HepG2 (cell line): ENCODE data around the gene FLAD1. TPM values are rescaled to one million over a fixed set of nuclear protein-coding genes. Genes with fewer than 3 reads are reported as not detected.

ENCODE experiments used
- CHCHD3 ChIP-seq: sonication (generic); formaldehyde crosslinking; IDR thresholded peaks from 2 replicates; pipeline ENCODE4 v1.8.0; 2022; ENCODE audit warnings: mild to moderate bottlenecking, missing genetic modification reagents, moderate library complexity
- GTF3A ChIP-seq: sonication (generic); formaldehyde crosslinking; conservative IDR thresholded peaks from 2 replicates; pipeline ENCODE4 v1.4.0; 2020; ENCODE audit warnings: mild to moderate bottlenecking, missing genetic modification reagents
- LRRFIP1 ChIP-seq: sonication (generic); formaldehyde crosslinking; conservative IDR thresholded peaks from 2 replicates; pipeline ENCODE4 v1.4.0; 2020; ENCODE audit warnings: missing genetic modification reagents
- MAFG ChIP-seq: sonication (generic); formaldehyde crosslinking; IDR thresholded peaks from 2 replicates; pipeline ENCODE4 v1.5.1; 2020; ENCODE audit warnings: mild to moderate bottlenecking, missing genetic modification reagents
- MEIS2 ChIP-seq: sonication (generic); formaldehyde crosslinking; IDR thresholded peaks from 2 replicates; pipeline ENCODE4 v1.9.0; 2021; ENCODE audit warnings: mild to moderate bottlenecking, missing genetic modification reagents
- MIXL1 ChIP-seq: IDR thresholded peaks from 2 replicates; pipeline ENCODE4 v1.6.1; 2016
- RAD21 ChIP-seq: fragments of 450-650 bp; formaldehyde crosslinking; IDR thresholded peaks from 2 replicates; pipeline ENCODE4 v1.5.0; 2020; ENCODE audit warnings: mild to moderate bottlenecking
- REPIN1 ChIP-seq: sonication (generic); formaldehyde crosslinking; IDR thresholded peaks from 2 replicates; pipeline ENCODE4 v1.8.0; 2022; ENCODE audit warnings: missing genetic modification reagents, low read depth, mild to moderate bottlenecking, borderline replicate concordance
- SMARCE1 ChIP-seq: fragments of 450-650 bp; IDR thresholded peaks from 2 replicates; pipeline ENCODE4 v1.6.1; 2017; ENCODE audit warnings: borderline replicate concordance
- TMF1 ChIP-seq: sonication (generic); formaldehyde crosslinking; IDR thresholded peaks from 2 replicates; pipeline ENCODE4 v1.8.1; 2022; ENCODE audit warnings: low read depth, missing genetic modification reagents
- XRCC5 ChIP-seq: fragments of 200-400 bp; formaldehyde crosslinking; optimal IDR thresholded peaks from 2 replicates; pipeline ENCODE3; 2017; ENCODE audit warnings: mild to moderate bottlenecking, low read length
- ZBTB38 ChIP-seq: sonication (generic); formaldehyde crosslinking; IDR thresholded peaks from 2 replicates; pipeline ENCODE4 v1.5.1; 2020; ENCODE audit warnings: mild to moderate bottlenecking, missing genetic modification reagents
- ZFP41 ChIP-seq: sonication (generic); formaldehyde crosslinking; IDR thresholded peaks from 2 replicates; pipeline ENCODE4 v1.4.0; 2020; ENCODE audit warnings: mild to moderate bottlenecking, missing genetic modification reagents, borderline replicate concordance
- ZNF101 ChIP-seq: sonication (generic); formaldehyde crosslinking; IDR thresholded peaks from 2 replicates; pipeline ENCODE4 v1.4.0; 2020; ENCODE audit warnings: mild to moderate bottlenecking, low read depth, missing genetic modification reagents, borderline replicate concordance
- ZNF251 ChIP-seq: sonication (generic); formaldehyde crosslinking; IDR thresholded peaks from 2 replicates; pipeline ENCODE4 v1.9.0; 2021; ENCODE audit warnings: mild to moderate bottlenecking, missing genetic modification reagents
- ZNF274 ChIP-seq: sonication (generic); formaldehyde crosslinking; IDR thresholded peaks from 2 replicates; pipeline ENCODE4 v1.5.1; 2020; ENCODE audit warnings: mild to moderate bottlenecking, missing genetic modification reagents
- ZNF329 ChIP-seq: sonication (generic); formaldehyde crosslinking; IDR thresholded peaks from 2 replicates; pipeline ENCODE4 v1.9.0; 2021; ENCODE audit warnings: low read depth, mild to moderate bottlenecking, missing genetic modification reagents
- ZNF460 ChIP-seq: sonication (generic); formaldehyde crosslinking; IDR thresholded peaks from 2 replicates; pipeline ENCODE4 v1.5.1; 2020; ENCODE audit warnings: missing genetic modification reagents, mild to moderate bottlenecking, borderline replicate concordance
- ZNF549 ChIP-seq: sonication (generic); formaldehyde crosslinking; IDR thresholded peaks from 2 replicates; pipeline ENCODE4 v1.5.0; 2020; ENCODE audit warnings: missing genetic modification reagents
- ZNF567 ChIP-seq: sonication (generic); formaldehyde crosslinking; IDR thresholded peaks from 2 replicates; pipeline ENCODE4 v1.8.1; 2023; ENCODE audit warnings: mild to moderate bottlenecking, missing genetic modification reagents, borderline replicate concordance
- ZNF577 ChIP-seq: sonication (generic); formaldehyde crosslinking; IDR thresholded peaks from 2 replicates; pipeline ENCODE4 v1.4.0; 2020; ENCODE audit warnings: mild to moderate bottlenecking, low read depth, missing genetic modification reagents, borderline replicate concordance
- ZNF720 ChIP-seq: sonication (generic); formaldehyde crosslinking; IDR thresholded peaks from 2 replicates; pipeline ENCODE4 v1.4.0; 2020; ENCODE audit warnings: missing genetic modification reagents
- ZNF772 ChIP-seq: sonication (generic); formaldehyde crosslinking; IDR thresholded peaks from 2 replicates; pipeline ENCODE4 v1.5.0; 2020; ENCODE audit warnings: mild to moderate bottlenecking, missing genetic modification reagents
- polyA plus RNA-seq, 8 experiments: library from polyadenylated mRNA; depleted of rRNA in 3 of 8; stranded (reverse) in 7 of 8; unstranded in 1 of 8; fragments of >200 nt; fragmentation: Illumina TruSeq in 4 of 8; extraction: Trizol in 4 of 8; gene quantifications; 2 replicates each; pipeline versions ENCODE4 v1.2.1 to v1.2.3, GENCODE V29; 2011 to 2016; ENCODE audit warnings: low read depth in 4 of 8, missing spikeins in 1 of 8, mixed read lengths in 1 of 8; ENCODE audit not compliant: insufficient read depth in 1 of 8
- total RNA-seq, 5 experiments: library from RNA; depleted of rRNA; stranded (reverse); fragments of >200 nt; fragmentation: Illumina TruSeq; extraction: Trizol; gene quantifications; 2 replicates each; pipeline ENCODE4 v1.2.3, GENCODE V29; 2016; ENCODE audit warnings: low read depth in 1 of 5
- TF ChIP-seq, protein P1 (sequence below): sonication (generic); formaldehyde crosslinking; IDR thresholded peaks from 2 replicates; pipeline ENCODE4 v1.8.1; 2023; ENCODE audit warnings: mild to moderate bottlenecking, moderate library complexity, missing genetic modification reagents
- TF ChIP-seq, protein P2 (sequence below): sonication (generic); formaldehyde crosslinking; IDR thresholded peaks from 2 replicates; pipeline ENCODE4 v1.5.0; 2020; ENCODE audit warnings: missing genetic modification reagents
- TF ChIP-seq, protein P3 (sequence below): sonication (generic); formaldehyde crosslinking; IDR thresholded peaks from 2 replicates; pipeline ENCODE4 v1.4.0; 2020; ENCODE audit warnings: missing genetic modification reagents

FLAD1 gene
- total and polyA plus RNA-seq, 2 of the 13 experiments (the other 11 are each of a cell fraction or from before 2014, with no cell fraction given), result 25.9 to 32.8 TPM

DNA sequence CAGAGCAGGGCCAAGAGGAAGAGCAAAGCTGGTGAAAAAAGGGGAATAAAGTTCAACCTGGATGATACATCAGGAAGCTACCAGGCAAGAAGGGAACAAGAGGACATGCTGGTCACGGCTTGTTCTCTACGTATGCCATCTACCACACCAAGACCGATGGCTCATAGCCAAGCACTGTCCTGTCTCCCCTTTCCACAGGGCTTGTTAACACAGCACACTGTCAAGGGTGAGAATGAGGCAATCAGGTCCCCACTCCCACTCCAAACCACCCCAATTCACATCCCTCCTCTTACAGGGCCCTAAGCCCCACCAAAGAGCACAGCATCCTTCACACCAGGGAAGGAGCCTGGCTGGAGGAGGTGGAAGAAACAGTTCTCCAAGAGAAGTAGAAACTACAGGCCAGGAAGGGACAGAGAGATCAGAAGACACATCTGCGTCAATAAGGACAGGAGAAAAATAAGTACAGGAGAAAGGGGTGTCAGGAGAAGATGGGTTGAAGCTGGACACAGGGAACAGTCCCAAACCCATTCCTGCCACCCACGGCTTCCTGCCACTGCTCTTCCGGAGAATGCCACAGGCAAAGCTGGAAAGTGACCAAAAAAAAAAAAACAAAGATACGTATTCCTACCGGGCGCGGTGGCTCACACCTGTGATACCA, 11.7 kb upstream of the FLAD1 start (continued):
- 0 out of 2 replicates have a peak, but pooled peaks have one; percentile 18 for TF ChIP-seq ZNF460 (CRISPR knock-in tag)
- TF ChIP-seq REPIN1 (CRISPR knock-in tag), result no peak
- no peak for TF ChIP-seq SMARCE1
- TF ChIP-seq ZNF101 (CRISPR knock-in tag), result no peak
- TF ChIP-seq ZNF720 (CRISPR knock-in tag), result no peak
- no peak for TF ChIP-seq MAFG (CRISPR knock-in tag)
- peak; percentile 26; the same call in 1 of the 2 replicates for TF ChIP-seq ZFP41
- 0 out of 2 replicates have a peak, but pooled peaks have one; percentile 34 for TF ChIP-seq MEIS2 (CRISPR knock-in tag)
- TF ChIP-seq, protein P1, sequence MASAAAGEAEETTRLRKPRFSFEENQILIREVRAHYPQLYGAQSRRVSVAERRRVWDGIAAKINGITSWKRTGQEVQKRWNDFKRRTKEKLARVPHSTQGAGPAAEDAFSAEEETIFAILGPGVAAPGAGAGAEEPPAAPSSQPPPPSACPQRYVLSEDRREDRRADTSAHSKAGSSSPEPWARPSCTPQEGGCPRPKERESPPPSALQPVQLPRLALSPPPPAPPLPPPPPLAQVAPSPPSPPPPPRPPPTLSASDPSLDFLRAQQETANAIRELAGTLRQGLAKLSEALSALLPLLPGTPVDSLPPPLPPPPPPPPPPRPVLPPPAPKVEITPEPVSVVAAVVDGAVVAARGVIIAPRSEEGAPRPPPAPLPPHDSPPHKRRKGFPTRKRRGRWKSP (CRISPR knock-in tag), result no peak
- TF ChIP-seq TMF1 (CRISPR knock-in tag), result no peak
- TF ChIP-seq CHCHD3 (CRISPR knock-in tag), result no peak
- TF ChIP-seq ZNF329 (CRISPR knock-in tag), result no peak
- no peak for TF ChIP-seq XRCC5
- 0 out of 2 replicates have a peak, but pooled peaks have one; percentile 37 for TF ChIP-seq ZNF567 (CRISPR knock-in tag)
- TF ChIP-seq RAD21, result no peak
- no peak for TF ChIP-seq ZNF772 (CRISPR knock-in tag)
- TF ChIP-seq, protein P2, sequence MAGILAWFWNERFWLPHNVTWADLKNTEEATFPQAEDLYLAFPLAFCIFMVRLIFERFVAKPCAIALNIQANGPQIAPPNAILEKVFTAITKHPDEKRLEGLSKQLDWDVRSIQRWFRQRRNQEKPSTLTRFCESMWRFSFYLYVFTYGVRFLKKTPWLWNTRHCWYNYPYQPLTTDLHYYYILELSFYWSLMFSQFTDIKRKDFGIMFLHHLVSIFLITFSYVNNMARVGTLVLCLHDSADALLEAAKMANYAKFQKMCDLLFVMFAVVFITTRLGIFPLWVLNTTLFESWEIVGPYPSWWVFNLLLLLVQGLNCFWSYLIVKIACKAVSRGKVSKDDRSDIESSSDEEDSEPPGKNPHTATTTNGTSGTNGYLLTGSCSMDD (CRISPR knock-in tag), result no peak
- no peak for TF ChIP-seq ZNF549 (CRISPR knock-in tag)
- no peak for TF ChIP-seq ZNF577 (CRISPR knock-in tag)
- no peak for TF ChIP-seq MIXL1
- no peak for TF ChIP-seq ZNF274
- peak; percentile 57; the same call in 1 of the 2 replicates for TF ChIP-seq ZBTB38
- TF ChIP-seq LRRFIP1, result no peak
- no peak for TF ChIP-seq ZNF251 (CRISPR knock-in tag)
- TF ChIP-seq, protein P3, sequence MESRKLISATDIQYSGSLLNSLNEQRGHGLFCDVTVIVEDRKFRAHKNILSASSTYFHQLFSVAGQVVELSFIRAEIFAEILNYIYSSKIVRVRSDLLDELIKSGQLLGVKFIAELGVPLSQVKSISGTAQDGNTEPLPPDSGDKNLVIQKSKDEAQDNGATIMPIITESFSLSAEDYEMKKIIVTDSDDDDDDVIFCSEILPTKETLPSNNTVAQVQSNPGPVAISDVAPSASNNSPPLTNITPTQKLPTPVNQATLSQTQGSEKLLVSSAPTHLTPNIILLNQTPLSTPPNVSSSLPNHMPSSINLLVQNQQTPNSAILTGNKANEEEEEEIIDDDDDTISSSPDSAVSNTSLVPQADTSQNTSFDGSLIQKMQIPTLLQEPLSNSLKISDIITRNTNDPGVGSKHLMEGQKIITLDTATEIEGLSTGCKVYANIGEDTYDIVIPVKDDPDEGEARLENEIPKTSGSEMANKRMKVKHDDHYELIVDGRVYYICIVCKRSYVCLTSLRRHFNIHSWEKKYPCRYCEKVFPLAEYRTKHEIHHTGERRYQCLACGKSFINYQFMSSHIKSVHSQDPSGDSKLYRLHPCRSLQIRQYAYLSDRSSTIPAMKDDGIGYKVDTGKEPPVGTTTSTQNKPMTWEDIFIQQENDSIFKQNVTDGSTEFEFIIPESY (CRISPR knock-in tag), result no peak
- TF ChIP-seq GTF3A (CRISPR knock-in tag), result no peak
